HG03196 (cell line): ENCODE measurements around the gene LDB2.
"Not testable (repeated sequence)": the region's sequence is repeated elsewhere in the genome, so short reads cannot be mapped to it uniquely, and the experiment has no call there.

Experiments
- ATAC-seq: cut with Tn5 transposase; IDR thresholded peaks from one replicate; pipeline ENCODE4 v1.9.1; 2021; ENCODE audit not compliant: unreplicated experiment

The LDB2 gene

DNA sequence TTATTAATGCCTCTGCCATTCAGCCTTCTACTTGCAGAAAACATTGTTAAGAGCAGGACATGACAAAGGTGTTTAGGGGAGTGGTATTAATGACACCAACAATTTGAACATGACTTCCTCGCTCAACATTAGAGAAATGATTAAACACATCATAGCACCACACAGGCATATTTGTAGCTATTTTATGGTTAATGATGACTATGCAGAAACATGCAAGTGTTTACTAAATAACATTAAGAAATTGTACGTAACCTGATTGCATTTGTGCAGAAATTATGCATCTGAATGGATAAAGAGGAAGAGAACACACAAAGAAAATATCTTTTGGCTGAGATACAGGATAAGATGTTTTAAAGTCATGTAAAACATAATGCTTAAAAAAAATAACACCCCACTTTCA lies 323.5 kb downstream of the LDB2 start:
- no peak for ATAC-seq

DNA sequence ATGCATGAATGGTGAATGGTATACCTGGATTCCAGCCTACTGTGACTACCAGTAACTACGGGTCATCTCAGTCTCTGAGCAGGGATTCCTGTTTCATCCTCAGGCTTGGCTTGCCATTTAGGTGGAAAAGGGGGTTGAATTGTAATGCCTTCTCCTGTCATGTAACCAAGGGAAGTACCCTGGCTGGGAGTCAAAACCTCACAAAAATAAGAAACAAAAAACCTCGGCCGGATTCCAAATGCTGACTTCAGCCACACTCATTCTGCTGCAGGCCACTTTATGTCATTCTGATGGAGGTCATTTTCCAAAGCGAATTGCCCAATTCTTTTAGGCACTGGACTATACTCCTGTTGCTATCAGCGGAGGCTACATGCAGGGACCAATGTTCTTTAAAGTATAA lies 324.7 kb downstream of the LDB2 start:
- no peak for ATAC-seq

DNA sequence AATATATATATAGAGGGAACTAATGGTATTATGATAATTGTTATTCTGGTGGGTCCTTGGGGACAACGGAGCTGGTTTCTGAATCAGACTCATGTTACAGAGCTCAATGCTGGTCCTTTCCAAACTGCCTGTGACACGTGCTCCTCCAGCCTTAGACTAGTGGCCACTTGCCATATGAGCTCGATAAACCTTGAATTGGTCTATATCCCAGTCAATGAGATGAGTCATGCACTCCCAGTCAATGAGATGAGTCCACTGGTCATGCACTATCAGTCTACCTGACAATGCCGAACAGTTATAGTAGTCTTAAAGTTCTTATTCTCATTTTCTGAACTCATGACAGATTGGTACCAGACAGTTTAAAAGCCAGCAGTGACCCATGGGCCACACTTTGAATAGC lies 325.2 kb downstream of the LDB2 start:
- ATAC-seq = no peak

DNA sequence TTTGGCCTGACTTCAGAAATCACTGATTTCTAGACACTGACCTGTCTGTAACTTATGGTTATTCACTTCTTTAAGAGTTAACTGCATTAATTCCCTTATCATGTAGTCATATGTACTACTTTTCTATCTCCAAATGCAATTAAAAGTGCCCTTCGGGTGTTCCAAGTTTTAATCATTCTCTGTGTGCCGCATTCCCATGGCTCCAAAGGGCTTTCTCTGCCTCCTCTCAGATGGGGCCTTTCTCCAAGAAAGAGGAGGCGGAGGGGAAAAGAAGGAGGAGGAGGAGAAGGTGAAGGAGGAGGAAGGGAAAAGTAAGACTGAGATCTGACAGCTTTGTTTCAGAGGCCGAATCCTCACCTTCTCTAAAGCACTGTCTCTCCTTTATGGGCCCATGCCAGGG lies 325.8 kb downstream of the LDB2 start:
- no peak for ATAC-seq

DNA sequence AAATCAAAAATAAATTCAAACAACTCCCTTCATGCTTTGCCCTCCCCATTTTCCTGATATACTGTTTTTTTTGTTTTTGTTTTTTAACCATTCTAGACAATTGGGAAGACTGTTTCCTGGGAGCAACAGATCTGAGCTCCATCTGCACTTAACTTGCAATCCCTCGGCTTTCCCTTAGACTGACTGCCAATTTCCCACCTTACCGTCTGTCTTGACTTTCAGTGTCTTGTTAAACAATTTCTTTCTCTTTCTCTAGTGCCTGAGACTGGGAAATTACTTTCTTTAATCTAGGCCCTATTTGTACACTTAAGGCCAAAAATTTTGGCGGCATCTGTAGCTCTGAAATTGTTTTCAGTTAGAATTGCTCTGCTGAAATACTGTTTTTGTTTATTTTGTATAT lies 326.3 kb downstream of the LDB2 start:
- no peak for ATAC-seq

DNA sequence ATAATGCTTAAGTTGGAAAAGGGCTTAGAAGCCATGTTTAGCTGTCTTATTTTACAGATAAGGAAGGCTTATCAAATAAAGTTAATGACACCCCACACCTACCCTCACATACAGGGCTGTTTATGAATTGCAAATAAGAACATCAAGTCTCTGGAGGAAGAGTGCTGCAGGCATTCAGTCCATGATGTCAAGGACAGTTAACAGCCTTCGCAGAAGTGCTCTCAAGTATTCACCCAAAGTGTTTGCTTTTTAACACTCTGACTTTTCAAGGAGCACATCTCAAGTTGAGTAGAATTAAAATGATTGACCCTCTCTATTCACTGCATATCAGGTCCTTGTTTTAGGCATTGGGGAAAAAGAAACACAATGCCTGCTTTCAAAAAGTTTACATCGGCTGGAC lies 328.7 kb downstream of the LDB2 start:
- no peak for ATAC-seq

DNA sequence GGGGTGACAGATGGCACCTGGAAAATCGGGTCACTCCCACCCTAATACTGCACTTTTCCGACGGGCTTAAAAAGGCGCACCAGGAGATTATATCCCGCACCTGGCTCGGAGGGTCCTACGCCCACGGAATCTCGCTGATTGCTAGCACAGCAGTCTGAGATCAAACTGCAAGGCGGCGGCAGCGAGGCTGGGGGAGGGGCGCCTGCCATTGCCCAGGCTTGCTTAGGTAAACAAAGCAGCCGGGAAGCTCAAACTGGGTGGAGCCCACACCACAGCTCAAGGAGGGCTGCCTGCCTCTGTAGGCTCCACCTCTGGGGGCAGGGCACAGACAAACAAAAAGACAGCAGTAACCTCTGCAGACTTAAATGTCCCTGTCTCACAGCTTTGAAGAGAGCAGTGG lies 341.1 kb downstream of the LDB2 start:
- ATAC-seq = not testable (repeated sequence)

DNA sequence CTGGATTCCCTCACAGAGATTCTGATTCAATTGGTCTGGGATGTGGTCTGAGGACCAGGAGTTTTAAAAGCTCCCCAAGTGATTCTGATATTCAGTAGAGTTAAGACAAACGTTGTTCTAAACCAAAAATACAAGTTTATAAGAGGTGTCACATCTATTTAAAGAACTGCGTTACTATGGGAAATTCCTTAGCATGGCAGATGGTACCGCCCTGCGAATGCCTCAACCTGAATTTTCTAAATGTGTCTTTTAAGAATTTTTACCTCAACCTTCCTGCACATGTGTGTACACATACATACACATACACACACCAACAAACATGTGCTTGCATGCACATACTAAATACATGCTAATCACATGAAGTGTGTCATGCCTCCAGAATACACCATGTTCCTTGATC lies 343.3 kb downstream of the LDB2 start:
- ATAC-seq = no peak

DNA sequence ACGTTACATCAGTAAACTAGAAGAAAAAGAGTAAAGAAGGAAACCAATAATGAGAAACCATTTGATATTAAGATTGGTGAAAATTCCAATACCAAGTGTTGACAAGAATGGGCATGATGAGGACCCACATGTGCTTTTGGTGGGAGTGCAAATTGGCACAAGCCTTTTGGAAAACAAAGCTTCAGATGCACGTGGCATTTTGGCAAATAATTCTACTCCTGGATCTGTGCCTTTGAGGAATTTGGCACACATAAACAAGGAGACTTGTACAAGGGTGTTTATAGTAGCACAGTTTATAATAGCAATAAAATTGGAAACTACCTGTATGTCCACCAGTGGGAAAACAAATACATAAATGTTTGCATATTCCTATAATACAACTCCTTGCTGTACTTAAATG lies 347.9 kb downstream of the LDB2 start:
- no peak for ATAC-seq

DNA sequence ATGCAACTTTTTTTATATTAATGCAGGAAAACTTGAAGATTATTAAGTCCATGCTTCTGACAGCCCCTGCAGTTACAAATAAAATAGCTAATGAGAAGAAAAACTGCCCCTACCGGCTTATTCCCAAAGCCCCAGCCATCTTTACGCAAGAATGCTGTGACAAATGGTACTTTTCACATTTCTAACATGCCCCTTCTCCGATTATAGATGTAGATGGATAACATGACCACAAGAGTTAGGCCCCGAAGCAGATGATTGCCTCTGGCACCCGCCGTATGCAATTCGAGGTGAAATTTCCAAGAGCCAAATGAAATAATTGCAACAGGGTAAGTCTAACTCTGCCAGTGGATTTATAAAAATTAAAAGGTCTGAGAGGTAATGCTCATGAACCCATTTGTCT lies 352.8 kb downstream of the LDB2 start:
- ATAC-seq = no peak

DNA sequence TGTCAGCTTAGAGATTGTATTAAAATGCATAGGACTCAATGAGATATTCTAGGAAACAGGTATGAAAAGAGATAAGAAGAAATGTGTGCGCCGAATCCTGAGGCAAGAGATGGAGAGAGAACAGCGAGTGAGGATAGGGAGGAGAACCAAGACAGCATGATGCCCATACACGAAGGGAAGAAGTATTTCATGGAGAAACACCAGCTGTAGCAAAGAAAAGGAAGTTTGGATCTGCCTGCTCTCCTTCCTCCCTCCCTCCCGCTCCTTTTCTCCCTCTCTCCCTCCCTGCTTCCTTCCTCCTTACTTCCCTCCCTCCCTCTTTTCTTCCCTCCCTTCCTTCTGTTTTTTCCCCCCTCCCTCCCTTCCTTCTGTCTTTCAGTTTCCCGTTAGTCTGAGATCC lies 353.6 kb downstream of the LDB2 start:
- ATAC-seq = no peak

DNA sequence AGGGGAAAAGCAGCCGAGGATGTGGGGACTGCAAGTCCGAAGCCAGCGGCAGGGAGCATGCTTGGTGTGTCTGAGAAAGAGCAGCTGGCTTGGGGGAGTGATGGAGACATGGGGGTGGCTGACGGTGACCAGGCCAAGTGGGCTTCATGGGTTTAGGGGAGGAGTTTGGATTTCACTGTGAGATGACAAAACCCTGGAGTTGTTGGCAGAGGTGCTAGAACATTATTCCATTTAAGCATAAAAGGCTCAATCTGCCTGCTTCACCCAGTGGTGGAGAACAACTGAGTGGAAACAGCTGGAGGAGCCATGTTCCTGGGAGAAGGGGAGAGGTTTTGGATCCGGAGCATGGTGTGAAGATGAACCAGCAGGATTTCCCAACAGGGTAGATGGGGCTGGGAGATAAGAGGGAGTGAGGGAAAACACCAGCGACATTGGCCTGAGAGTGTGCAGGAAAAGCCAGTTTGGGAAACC lies 354.2 kb downstream of the LDB2 start:
- no peak for ATAC-seq

DNA sequence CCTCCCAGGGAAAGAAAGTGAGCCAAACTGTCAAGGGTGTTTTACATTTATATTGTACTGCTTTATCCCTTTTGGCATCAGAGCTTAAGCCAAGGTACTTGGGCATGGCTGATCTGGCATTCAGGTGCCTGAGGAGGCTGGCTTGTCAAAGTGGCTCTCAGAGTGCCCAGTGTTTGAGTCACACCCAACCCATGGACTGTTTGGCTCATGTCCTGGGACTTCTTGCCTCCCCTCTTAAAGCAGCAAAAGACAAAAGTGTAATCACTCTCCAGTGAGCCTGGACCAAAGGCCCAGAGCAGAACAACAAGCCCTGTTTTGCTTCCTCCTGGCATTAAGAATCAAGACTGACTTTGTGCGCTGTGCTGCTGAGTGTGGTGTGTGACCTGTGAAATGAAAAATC lies 360.5 kb downstream of the LDB2 start:
- ATAC-seq = no peak

DNA sequence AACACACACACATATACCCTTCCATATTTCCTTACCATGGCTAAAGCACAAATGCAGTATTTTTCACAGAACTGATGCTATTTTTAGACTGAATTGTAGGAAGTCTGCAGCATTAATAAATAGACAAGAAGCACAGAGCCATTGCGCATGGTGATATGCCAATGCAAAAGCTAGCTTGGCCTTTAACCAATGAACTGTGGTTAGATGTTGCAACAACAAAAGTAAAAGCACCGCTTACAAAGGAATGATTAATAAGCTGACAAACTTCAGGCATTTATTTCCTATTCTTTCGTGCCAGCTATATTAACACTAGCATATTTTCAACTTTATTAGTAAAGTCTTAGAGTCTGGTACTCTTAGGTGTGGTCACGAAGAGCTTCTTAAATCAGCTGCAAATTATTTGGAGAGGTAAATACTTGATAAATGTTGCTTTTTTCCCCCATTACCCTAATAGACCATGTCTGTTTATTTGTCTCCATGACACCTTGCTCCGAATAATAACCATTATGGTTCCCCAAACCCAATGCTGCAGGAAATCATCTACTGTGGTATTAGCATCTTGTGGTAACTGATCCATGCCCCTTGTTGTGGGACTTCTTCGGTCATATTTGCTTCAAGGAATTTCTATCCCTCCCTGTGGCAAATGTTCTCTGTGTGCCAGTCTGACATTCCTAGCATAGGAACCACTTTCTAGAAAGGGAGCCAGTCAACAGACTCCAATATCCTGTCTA lies 366.0 kb downstream of the LDB2 start:
- no peak for ATAC-seq

DNA sequence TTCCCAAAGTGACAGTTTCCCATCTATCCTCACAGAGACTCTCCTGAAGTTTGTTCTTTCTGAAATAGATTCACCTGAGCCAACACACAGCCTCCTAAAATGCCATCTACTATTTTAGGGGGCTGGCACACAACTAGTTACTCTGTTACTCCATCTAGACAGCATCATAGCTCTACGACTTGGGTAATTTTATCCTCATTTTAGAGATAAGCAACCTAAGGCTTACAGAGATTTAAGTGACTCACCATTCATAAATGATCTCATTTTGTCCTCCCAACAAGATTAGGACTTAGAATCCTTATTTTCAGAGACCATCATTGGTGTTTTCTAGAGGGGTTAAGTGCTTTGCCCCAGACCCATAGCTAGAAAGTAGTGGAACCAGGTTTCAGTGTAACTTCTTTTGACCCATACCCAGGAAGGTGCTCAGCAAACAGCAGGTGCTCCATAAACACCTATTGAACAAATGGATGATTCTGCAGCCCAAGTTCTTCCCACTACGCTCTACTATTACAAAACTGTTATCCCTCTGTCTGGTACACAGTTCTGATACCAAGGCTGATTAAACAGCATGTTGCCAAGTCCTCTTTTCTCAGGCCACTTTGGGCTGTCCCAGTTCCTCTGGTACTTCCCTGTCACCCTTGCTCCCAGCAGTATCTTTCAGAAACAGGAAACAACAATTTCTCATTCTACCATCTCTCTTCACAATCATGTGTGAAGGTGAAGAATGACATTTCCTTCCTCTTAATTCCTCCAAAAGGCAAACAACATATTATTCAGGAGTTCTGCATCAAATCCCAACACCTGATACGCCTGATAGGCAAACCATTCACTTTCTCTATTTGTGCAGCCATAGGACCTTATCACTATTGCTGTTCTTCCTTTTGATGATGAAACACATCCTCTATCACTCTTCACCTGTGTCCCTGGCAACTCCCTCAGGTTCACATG lies 367.5 kb downstream of the LDB2 start:
- no peak for ATAC-seq

DNA sequence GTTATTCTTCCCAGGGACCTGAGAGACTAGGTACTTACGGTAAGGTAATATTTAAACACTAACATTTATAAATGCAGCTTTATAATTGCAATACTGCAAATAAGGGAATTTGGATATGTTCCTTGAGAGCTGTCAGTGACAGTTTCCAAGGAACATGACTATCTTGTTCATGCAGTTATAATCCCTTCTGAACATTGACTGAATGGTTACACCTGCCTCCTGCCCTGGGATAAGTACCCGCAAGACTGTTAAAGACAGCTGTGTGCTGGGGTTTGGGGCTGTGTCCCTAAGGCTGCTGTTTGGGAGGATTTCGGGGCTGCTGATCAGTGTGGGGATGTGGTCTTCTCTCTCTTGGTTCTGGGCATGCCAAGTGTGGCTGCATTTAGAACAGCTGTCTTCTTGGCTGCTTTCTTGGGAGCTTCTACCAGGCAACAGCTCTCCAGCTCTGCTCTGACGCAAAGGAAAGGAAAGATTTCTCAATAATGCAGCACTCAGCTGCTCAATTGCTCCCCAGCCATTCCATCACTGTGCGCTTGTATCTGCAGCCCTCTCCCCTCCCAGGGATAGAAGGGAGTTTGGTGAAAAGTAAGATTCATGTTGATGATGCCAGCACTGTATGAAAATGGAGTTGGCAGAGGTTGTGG lies 373.4 kb downstream of the LDB2 start:
- ATAC-seq = no peak

DNA sequence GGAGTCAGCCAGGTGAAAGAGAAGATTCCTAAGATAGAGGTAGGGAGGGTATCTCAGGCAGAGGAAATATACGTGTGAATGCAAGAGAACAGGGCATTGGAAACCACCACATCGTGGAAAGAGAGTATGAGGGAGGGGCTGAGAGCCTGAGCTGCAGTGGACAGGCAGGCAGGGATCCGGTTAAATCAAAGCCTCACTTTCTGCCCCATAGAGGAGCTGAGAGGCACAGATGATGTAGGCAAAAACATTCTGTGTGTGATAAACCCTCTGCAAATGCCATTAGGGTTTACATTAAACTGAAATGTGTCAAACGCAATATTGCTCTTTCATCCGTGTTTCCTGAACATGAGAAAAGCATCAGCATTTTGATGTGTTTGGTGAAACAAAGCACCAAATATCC lies 374.0 kb downstream of the LDB2 start:
- no peak for ATAC-seq

DNA sequence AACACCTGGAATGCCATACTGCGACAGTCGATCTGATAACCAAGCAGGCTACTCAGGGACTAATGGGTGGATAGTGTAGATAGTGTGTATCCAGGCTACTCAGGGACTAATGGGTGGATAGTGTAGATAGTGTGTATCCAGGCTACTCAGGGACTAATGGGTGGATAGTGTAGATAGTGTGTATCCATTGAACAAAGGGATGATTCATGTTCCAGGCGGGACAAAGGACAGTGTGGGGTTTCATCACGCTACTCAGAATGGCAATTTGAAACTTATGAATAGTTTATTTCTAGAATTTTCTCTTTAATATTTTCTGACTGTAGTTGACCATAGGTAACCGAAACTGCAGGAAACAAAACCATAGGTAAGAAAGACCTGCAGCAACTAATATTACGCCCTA lies 374.9 kb downstream of the LDB2 start:
- not testable (repeated sequence) for ATAC-seq

DNA sequence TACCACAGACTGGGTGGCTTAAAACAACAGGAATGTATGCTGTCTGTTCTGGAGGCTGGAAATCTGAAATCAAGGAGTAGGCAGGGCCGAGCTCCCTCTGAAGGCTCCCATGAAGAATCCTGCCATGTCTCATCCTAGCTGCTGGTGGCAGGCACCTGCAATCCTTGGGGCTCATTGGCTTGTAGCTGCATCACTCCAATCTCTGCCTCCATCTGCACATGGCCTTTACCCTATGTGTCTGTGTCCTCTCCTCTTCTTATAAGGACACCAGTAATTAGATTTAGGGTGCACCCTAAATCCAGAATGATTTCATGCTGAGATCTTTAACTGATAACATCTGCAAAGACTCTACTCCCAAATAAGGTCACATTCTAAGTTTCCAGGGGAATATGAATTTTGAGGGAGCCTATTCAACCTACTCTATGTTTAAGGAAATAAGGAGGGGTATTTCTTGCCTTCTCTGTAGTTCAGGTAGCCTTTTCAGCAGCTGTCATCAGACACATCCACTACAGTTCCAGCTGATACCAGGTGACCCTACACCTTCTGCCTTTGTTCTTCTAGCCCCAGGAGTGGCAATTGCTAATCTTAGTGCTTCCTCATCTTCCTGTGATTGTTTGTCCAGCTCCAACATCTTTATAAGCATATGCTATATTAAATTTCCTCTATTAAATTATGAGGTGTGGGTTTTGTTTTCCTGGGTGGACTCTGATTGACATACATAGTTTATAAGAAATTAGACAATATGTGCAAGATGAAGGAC lies 377.1 kb downstream of the LDB2 start:
- ATAC-seq = no peak

DNA sequence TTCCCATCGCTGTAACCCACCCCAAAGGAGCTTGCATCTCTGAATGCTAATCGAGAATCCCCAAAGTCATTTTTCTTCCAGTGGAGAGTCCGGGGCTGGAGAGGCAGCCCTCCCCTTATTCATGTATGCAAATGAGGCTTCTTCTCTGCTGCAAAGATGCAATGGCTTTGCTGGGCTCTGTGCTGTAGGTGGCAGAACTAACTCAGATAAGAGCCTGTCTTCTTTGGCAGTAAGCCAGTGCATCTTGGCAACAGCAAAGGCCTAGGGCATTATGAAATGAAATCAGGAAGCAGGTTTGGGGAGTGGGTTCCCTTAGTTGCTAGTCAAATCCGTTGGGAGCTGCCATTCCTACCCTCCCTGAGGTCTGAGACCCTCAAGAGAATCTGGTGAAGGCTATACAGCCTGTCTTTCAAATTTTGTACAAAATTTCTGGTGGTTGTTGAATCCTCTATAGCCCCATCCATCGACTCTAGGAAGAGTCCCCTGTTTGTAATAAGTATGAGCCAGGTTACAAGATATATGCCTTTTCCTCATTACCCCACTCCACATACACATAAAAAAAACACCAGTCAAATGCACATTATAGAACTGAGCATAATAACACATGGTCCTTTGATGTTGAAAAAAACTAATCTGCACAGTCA lies 381.5 kb downstream of the LDB2 start:
- ATAC-seq = no peak

DNA sequence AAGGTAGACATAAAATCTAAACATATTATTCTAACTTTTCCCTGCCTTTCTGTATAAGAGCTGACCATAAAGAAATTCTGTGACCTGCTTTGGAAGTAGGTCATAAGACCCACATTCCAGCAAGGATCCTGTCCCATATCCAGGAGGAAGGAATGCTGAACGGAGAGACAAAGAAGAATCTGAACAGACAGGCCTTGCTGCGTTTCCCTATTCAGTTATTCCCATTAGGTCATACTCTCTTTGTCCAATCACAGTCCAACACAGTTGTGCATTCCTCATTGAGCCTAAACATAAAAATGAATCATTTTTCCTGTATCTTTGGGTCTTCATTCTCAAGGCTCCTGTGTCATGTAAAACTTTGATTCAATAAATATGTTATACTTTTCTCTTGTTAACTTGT lies 384.6 kb downstream of the LDB2 start:
- no peak for ATAC-seq
